Ramos (cell line): ENCODE measurements around the gene BRAF.
"Not testable (repeated sequence)": the region's sequence is repeated elsewhere in the genome, so short reads cannot be mapped to it uniquely, and the experiment has no call there.

Experiments
- in situ Hi-C: fragments of 300-500 bp; cut with MboI; formaldehyde crosslinking; loops from one replicate; pipeline ENCODE4 v1.14.3; 2022; ENCODE audit warnings: low sequenced_read_pairs; ENCODE audit not compliant: unreplicated experiment

The BRAF gene

DNA sequence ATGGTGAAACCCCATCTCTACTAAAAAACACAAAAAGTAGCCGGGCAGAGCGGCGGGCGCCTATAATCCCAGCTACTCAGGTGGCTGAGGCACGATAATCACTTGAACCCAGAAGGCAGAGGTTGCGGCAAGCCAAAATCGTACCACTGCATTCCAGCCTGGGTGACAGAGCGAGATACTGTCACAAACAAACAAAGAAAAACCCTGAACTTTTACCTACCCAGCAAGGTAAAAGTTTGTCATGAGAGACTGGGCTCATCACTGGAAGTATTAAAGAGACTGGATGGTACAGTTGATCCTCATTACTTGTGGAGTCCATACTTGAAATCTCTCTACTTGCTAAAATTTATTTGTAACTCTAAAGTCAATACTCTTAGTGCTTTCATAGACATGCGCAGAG lies 114.3 kb downstream of the BRAF start:
- in situ Hi-C loops, result loop anchor here (10.0 kb wide), 1 partner anchor 204 kb away; the partner anchor contains the start of gene MRPS33

- in situ Hi-C loops, result no loop called here
Observed at GRCh38 chr7:140778975-140779374, 145.8 kb downstream of the BRAF start.

- in situ Hi-C loops, result no loop called here
Observed at GRCh38 chr7:140778568-140778967, 146.2 kb downstream of the BRAF start.

DNA sequence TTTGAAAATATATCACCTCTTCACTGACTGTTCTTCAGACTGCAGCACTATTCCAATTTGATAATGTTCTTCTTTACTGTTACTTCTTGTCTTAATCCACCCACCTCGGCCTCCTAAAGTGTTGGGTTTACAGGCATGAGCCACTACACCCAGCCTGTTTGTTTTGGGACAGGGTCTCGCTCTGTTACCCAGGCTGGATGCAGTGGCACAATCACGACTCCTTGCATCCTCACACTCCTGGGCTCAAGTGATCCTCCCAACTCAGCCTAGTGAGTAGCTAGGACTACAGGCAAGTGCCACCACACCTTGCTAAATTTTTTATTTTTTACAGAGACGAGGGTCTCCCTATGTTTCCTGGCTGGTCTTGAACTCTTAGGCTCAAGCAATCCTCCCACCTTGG lies 150.4 kb downstream of the BRAF start:
- in situ Hi-C loops, result no loop called here

DNA sequence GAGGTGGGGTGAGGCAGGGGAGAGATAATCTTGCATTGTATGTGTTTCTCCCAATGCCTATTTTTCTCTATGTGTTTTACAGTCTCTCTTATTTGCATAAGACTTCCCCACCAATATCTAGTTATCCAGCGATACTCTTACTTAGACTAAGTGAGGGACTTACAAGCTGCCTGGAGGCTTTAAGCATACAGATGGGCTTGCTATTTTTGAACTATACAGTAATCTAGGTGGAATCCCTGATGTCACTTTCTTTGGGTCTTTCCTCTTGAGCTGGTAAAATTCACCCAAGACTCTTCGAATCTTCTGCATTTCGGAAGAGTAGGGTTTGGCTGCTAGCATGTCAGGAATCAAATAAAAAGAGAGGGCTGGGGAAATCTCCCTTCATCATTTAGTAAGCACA lies 151.6 kb downstream of the BRAF start:
- in situ Hi-C loops, result no loop called here

DNA sequence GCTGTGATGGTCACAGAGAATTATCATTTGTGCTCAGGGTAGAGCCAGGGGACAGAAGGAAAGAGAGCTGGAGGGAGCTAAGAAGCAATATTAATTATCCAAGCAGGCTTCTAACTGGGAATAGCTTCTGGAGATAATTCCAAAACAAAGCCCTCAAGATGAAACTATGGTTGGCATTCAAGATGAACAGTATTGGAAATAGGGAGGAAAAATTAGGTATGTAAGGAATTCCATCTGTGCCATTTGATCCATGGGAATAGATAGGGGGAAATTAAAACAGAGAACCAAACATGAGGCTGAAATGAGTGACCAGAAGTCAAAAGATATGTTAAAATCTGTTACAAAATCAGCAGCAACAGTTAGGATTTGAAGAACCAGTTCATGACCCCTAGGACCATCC lies 152.9 kb downstream of the BRAF start:
- in situ Hi-C loops, result no loop called here

GRCh38 chr7:140769852-140770251 lies 154.9 kb downstream of the BRAF start:
- in situ Hi-C loops, result no loop called here

- in situ Hi-C loops, result no loop called here
Observed at GRCh38 chr7:140767418-140767817, 157.3 kb downstream of the BRAF start.

DNA sequence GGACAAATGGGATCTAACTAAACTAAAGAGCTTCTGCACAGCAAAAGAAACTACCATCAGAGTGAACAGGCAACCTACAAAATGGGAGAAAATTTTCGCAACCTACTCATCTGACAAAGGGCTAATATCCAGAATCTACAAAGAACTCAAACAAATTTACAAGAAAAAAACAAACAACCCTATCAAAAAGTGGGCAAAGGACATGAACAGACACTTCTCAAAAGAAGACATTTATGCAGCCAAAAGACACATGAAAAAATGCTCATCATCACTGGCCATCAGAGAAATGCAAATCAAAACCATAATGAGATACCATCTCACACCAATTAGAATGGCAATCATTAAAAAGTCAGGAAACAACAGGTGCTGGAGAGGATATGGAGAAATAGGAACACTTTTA lies 159.3 kb downstream of the BRAF start:
- in situ Hi-C loops, result not testable (repeated sequence)

DNA sequence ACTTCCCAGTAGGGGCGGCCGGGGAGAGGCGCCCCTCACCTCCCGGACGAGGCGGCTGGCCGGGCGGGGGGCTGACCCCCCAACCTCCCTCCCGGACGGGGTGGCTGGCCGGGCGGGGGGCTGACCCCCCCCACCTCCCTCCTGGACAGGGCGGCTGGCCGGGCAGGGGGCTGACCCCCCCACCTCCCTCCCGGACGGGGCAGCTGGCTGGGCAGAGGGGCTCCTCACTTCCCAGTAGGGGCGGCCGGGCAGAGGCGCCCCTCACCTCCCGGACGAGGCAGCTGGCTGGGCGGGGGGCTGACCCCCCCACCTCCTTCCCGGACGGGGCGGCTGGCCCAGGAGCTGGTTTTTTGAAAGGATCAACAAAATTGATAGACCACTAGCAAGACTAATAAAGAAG lies 161.6 kb downstream of the BRAF start:
- in situ Hi-C loops, result not testable (repeated sequence)

DNA sequence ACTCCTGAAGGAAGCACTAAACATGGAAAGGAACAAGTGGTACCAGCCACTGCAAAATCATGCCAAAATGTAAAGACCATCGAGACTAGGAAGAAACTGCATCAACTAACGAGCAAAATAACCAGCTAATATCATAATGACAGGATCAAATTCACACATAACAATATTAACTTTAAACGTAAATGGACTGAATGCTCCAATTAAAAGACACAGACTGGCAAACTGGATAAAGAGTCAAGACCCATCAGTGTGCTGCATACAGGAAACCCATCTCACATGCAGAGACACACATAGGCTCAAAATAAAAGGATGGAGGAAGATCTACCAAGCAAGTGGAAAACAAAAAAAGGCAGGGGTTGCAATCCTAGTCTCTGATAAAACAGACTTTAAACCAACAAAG lies 163.4 kb downstream of the BRAF start:
- in situ Hi-C loops, result not testable (repeated sequence)

GRCh38 chr7:140754506-140754905 lies 170.2 kb downstream of the BRAF start:
- in situ Hi-C loops, result no loop called here

DNA sequence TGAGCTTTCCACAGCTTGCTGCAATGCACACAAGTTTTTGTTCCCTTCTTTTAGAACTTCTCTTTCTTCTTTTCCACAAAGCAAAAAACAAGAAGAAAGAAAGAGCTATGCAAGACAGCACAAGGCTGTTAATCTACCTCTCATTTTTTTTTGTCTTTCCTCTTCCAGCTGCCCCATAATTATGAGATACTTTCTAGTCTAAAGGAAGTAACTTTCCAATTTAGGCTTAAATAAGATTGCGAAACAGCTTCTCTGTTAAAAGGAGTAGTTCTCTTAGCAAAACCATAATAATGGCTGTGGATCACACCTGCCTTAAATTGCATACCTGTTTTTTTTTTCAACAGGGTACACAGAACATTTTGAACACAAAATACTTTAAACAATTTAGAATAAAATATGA lies 172.2 kb downstream of the BRAF start:
- in situ Hi-C loops, result no loop called here

DNA sequence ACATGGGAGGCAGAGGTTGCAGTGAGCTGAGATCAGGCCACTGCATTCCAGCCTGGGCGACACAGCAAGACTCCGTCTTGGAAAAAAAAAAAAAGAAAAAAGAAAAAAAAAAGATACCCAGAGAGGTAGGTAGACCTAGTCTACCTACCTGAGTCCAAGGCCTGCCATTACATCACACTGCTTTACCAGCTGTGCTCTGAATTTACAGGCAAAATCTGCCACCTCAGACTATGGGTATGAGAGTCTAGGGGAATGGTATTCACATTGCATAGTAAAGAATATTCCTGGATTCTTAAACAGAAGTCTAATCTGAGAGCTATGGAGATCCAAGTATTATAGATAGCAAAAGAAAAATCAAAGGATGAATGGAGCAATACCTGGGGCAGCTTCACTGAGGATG lies 178.0 kb downstream of the BRAF start:
- in situ Hi-C loops, result no loop called here

GRCh38 chr7:140745266-140746058 lies 179.3 kb downstream of the BRAF start:
- in situ Hi-C loops, result no loop called here

- in situ Hi-C loops, result no loop called here
Observed at GRCh38 chr7:140744005-140744404, 180.7 kb downstream of the BRAF start.

- in situ Hi-C loops, result not testable (repeated sequence)
Observed at GRCh38 chr7:140743255-140743654, 181.5 kb downstream of the BRAF start.

DNA sequence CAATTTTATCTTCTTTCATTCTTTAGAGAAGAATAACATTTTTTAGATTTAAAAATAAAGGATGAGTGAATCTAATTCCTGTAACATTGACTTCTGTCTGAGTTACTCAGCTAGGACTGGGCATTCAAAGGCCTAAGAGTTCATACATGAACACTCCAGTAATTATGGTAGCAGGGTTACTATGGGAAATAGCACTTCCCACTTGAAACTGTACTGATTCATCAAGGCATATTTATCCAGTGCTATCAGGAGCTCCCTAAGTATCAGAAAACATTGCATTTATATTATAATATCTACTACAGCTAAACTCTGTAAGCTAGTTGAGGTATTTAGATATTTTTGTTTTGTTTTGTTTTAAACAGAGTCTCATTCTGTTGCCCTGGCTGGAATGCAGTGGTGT lies 186.4 kb downstream of the BRAF start:
- in situ Hi-C loops, result no loop called here

DNA sequence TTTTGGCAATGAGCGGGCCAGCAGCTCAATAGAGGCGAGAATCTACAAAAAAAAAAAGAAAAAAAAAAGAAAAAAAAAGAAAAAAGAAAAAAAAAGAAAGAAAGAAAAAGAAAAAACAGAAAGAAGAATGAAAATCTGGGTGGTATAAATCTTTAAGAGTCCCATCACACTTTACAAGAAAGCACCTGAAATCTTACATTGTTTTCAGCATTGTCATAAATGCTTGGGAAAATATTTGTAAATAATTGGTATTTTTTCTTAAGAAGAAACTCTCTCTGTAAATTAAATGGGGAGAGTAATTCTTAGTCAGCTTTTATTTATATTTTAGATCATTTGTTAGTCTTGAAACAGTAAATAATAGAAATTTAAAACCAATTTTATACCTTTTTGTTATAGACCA lies 190.0 kb downstream of the BRAF start:
- in situ Hi-C loops, result no loop called here

DNA sequence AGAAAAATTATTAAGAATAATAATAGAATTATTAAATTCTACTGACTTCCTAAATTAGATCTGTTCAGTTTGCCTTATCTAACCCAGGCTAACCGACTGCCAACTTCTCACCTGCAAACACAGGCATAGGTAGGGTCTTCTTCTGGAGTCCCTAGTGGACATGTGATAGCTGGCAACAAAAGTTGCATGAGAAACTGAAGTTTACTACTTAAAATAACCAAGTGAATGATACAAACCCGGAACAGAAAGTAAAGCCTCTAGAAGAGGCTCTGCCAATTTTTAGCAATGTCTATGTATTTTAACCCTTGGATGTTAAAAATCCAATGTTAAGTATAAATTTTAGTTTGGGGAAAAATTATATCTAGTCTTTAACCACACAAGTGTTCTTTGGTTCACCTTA lies 190.6 kb downstream of the BRAF start:
- in situ Hi-C loops, result no loop called here

GRCh38 chr7:140732416-140732815 lies 192.3 kb downstream of the BRAF start:
- in situ Hi-C loops, result no loop called here

GRCh38 chr7:140726281-140726680 lies 198.4 kb downstream of the BRAF start:
- in situ Hi-C loops, result no loop called here
